ENCODE measurements around the gene CD81. TPM values are rescaled to one million over a fixed set of nuclear protein-coding genes. Genes with fewer than 3 reads are reported as not detected.

The CD81 gene
- total RNA-seq, 1 experiment from 2014 or later: 296 TPM

- H4K20me1 ChIP-seq (ENCODE audit: insufficient read depth): no peaks in the 10 kb centered on the region
- no peaks in the 10 kb centered on the region for H3K9me3 ChIP-seq (ENCODE audit: control insufficient read depth in 1 of 2, insufficient read depth in 1 of 2, low read depth in 1 of 2, low read length in 2 of 2)
- POLR2A ChIA-PET: no interaction called here
- intact Hi-C loops (cut with micrococcal nuclease): no loop called here
- H3K4me1 ChIP-seq (ENCODE audit: control insufficient read depth in 1 of 2, insufficient read depth in 2 of 2, low read length in 2 of 2): peaks cover 13 to 21% of the 10 kb centered on the region in 2 experiments
- H3K4me3 ChIP-seq (replicated peaks in 1 of 2; ENCODE audit: low read depth in 1 of 2, low read length in 2 of 2): no peak overlapping the region
- no peaks in the 10 kb centered on the region for H3K9me2 ChIP-seq (ENCODE audit: insufficient read depth)
- H3K4me2 ChIP-seq (ENCODE audit: low read length): no peak overlapping the region
- H3K79me2 ChIP-seq (ENCODE audit: insufficient read depth, low read length): no peaks in the 10 kb centered on the region
- no peak overlapping the region for H3K9ac ChIP-seq (ENCODE audit: low read length)
- no peak for ATAC-seq
- DNase-seq (ENCODE audit: low read depth, low spot score): no peak
- H3K27ac ChIP-seq (ENCODE audit: low read depth, low read length): no peak overlapping the region
- CTCF ChIA-PET: no interaction called here
- H2AFZ ChIP-seq (ENCODE audit: low read depth, low read length, poor library complexity, severe bottlenecking): no peak overlapping the region
- peaks cover 24% of the 10 kb centered on the region; the same call in 1 of the 2 replicates for H3K27me3 ChIP-seq (ENCODE audit: insufficient read depth, low read length)
- no peak for TF ChIP-seq SP1 (IDR thresholded peaks at IDR 0.05; ENCODE audit: low read depth)
- no peak for TF ChIP-seq TCF7L2 (IDR thresholded peaks at IDR 0.05; ENCODE audit: borderline replicate concordance, extremely low read depth, insufficient read depth, insufficient read length)
- TF ChIP-seq ELF1 (IDR thresholded peaks at IDR 0.05; ENCODE audit: borderline replicate concordance, low read depth): no peak
- no peak for TF ChIP-seq EGR1 (IDR thresholded peaks at IDR 0.05; ENCODE audit: low read depth)
- TF ChIP-seq SRF (IDR thresholded peaks at IDR 0.05; ENCODE audit: low read depth): no peak
- TF ChIP-seq RAD21 (IDR thresholded peaks at IDR 0.05; ENCODE audit: low read depth): no peak
- TF ChIP-seq CEBPB (IDR thresholded peaks at IDR 0.05; ENCODE audit: low read depth): no peak
- no peak for TF ChIP-seq JUND (IDR thresholded peaks at IDR 0.05)
- TF ChIP-seq ZFX (IDR thresholded peaks at IDR 0.05): no peak
- no peak for TF ChIP-seq EZH2phosphoT487 (IDR thresholded peaks at IDR 0.05; ENCODE audit: borderline replicate concordance)
- no peak for TF ChIP-seq FOSL1 (IDR thresholded peaks at IDR 0.05; ENCODE audit: low read depth)
- no peak for TF ChIP-seq POLR2A (IDR thresholded peaks at IDR 0.05; ENCODE audit: borderline replicate concordance, extremely low read depth, insufficient read depth, insufficient read length)
- no peak for TF ChIP-seq ATF3 (IDR thresholded peaks at IDR 0.05)
- TF ChIP-seq POLR2AphosphoS5 (IDR thresholded peaks at IDR 0.05; ENCODE audit: low read depth, low read length): no peak
- TF ChIP-seq ZBTB33 (IDR thresholded peaks at IDR 0.05; ENCODE audit: extremely low read depth, insufficient replicate concordance, low read length): no peak
- no peak for TF ChIP-seq ZNF274 (IDR thresholded peaks at IDR 0.05; ENCODE audit: low read depth, low read length)
- TF ChIP-seq, protein P1, sequence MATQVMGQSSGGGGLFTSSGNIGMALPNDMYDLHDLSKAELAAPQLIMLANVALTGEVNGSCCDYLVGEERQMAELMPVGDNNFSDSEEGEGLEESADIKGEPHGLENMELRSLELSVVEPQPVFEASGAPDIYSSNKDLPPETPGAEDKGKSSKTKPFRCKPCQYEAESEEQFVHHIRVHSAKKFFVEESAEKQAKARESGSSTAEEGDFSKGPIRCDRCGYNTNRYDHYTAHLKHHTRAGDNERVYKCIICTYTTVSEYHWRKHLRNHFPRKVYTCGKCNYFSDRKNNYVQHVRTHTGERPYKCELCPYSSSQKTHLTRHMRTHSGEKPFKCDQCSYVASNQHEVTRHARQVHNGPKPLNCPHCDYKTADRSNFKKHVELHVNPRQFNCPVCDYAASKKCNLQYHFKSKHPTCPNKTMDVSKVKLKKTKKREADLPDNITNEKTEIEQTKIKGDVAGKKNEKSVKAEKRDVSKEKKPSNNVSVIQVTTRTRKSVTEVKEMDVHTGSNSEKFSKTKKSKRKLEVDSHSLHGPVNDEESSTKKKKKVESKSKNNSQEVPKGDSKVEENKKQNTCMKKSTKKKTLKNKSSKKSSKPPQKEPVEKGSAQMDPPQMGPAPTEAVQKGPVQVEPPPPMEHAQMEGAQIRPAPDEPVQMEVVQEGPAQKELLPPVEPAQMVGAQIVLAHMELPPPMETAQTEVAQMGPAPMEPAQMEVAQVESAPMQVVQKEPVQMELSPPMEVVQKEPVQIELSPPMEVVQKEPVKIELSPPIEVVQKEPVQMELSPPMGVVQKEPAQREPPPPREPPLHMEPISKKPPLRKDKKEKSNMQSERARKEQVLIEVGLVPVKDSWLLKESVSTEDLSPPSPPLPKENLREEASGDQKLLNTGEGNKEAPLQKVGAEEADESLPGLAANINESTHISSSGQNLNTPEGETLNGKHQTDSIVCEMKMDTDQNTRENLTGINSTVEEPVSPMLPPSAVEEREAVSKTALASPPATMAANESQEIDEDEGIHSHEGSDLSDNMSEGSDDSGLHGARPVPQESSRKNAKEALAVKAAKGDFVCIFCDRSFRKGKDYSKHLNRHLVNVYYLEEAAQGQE (IDR thresholded peaks at IDR 0.05; ENCODE audit: low read depth): no peak
- H3K36me3 ChIP-seq (ENCODE audit: control insufficient read depth in 1 of 2, insufficient read depth in 2 of 2, low read length in 2 of 2): no peaks in the 10 kb centered on the region
- RAD21 ChIA-PET (ENCODE audit: low non-redundant PET in 1 of 2, low total read pairs in 2 of 2, uncharacterized antibody in 2 of 2, unreplicated experiment in 2 of 2): no interaction called here
- BruUV-seq (replicated peaks): no TSS peak
These were observed 65.5 kb downstream of the CD81 start for GRCh38 chr11:2442589-2442988.

All from HCT116 (cell line).